HG02852 (cell line): ENCODE results near the gene PATJ.
"Not testable (repeated sequence)": the region's sequence is repeated elsewhere in the genome, so short reads cannot be mapped to it uniquely, and the experiment has no call there.

Experiments
- ATAC-seq: cut with Tn5 transposase; IDR thresholded peaks from one replicate; pipeline ENCODE4 v1.9.1; 2021; ENCODE audit warnings: mild to moderate bottlenecking, moderate library complexity; ENCODE audit not compliant: unreplicated experiment

PATJ gene

DNA sequence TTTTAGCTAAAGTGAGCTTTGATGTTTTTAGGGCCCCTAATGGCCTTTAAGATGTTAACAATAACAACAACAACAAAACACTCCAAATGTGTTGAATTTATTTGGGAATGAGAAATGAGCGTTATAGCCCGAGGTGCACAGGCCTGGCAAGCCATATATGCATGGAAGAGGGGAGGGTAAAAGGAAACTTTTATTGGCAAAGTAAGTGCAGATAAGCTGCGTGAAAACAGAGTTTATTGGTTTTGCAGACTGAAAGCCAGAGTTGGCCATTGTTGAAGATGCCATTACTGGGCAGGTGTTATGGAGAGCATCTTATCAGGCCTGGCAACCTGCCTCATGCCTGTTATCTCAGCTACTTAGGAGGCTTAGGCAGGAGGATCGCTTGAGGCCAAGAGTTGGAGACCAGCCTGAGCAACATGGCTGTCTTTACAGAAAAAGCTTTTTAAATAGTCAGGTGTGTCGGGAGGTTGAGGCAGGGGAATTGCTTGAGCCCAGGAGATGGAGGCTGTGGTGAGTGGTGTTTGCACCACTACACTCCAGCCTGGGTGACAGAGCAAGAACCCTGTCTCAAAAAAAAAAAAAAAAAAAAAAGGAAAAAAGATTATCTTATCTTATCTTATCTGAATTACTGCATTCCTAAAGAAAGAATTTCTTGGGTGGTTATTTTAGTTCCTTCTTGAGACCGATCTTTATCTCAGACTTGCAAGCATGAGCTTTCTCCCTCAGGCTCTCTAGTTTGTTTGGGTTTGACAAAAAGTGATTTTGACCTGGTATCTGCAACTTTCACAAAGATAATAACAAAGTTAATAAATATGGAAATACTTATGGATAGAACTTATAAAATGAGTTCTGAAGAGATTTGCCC is 1.7 kb downstream of the PATJ start:
- ATAC-seq = no peak

DNA sequence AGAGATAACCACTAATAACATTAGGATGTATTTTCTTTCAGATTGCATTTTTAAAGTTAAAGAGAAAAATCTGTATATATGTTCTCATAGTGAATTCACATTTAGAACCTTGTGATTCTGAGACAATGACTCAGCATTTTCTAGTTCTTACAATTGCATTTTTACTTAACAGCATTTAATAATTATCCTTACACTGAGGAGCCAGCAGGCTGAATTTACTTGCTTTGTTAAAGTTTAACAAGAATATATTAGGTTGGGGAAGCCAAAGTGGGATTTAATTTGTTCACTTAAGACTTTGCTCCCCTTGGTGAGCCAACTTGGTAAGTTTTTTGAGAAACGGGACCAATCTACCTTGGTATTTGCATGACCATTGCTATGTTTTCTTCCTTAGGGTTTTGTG is 4.5 kb downstream of the PATJ start:
- no peak for ATAC-seq

DNA sequence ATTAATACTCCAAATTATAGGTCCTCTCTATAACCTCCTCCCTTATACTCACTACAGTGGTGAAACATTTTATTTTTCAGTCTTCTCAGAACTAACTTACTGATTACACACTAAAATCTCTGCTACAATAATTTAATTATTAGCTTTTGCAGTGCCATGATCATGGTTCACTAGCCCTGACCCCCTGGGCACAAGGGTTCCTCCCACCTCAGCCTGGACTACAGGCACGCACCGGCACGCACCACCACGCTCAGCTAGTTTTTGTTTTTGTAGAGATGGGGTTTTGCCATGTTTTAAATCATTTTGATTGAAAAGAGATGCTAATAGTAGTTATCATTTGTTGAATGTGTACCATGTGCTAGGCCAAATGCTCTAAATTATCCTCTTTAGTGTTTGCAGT is 6.3 kb downstream of the PATJ start:
- ATAC-seq = no peak

DNA sequence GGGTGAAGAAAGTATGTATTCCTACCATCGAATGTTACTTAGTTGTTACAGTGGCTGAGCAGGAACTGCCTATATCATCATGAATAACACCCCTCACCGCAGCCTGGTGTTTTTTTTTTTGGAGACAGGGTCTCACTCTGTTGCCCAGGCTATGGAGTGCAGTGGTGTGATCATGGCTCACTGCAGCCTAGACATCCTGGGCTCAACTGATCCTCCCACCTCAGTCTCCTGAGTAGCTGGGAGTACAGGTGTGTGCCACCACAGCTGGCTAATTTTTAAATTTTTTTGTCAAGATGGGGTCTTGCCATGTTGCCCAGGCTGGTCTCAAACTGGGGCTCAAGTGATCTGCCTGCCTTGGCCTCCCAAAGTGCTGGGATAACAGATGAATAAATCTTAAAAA is 7.3 kb downstream of the PATJ start:
- ATAC-seq = no peak

DNA sequence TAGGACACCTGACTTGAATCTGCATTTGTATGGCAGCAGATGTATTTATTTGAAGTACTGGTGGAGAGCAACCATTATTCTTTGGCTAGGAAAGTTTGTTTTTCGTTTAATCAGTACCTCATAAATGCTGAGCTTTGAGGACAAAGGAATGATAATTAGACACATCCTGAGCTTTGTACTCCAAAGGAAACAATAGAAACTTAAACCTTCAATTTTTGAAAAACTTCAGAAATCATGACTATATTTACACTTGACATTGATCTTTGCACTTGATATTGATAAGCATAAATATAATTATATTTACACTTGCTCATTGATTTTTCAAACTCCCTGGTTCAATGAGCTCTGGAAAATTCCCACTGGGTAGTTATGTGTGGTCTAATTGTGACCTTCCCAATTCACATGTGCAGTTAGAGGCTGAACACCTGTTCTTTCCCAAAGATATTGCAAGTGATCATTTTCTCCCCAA is 10.7 kb downstream of the PATJ start:
- no peak for ATAC-seq

DNA sequence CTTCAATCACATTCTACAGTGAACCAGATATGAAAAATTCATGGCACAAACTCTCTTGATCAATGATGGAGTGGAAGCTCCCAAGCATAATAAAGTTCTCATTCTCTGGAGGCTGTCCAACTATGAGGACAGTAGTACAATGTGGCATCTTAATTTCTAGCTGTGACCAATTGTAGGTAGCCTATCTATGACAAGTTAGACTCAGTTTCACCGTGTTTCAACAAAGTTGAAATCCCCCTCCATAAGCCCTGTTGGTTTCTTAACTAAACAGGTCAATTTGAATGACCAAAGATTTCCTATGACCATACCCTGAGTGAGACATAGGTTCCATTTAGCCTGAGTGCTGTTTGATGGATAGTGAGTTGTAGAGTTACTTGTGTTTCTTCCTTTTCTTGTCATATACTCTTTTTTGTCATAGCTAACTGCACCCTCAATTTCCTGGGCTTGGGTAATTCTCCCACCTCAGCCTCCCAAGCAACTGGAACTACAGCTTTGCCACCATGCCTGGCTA is 11.8 kb downstream of the PATJ start:
- ATAC-seq = no peak

DNA sequence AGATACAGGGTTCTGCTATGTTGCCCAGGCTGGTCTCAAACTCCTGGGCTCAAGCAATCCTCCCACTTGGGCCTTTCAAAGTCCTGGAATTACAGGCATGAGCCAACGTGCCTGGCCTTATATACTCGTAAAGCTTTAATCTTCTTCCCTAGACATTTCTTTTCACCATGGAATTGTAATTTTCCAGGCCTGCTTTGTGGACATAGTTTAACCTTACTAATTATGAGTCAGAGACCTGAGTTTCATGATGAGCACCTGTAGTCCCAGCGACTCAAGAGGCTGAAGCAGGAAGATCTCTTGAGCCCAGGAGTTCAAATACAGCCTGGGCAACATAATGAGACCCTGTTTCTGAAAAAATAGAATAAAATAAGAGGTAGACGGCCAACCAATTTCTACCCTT is 12.3 kb downstream of the PATJ start:
- ATAC-seq = no peak

DNA sequence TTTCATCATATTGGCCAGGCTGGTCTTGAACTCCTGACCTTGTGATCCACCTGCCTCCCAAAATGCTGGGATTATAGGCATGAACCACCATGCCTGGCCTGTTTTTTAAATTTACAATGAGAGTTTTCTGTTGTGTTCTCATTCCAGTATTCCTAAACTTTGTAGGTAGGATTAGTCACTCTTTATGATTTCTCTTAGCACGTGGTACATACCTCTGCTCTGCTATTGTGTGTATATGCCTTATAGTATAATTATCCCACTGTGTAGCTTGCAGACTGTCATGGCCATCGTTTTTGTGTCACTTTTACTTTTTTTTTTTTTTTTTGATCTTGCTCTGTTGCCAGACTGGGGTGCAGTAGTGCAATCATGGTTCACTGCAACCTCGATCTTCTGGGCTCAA is 14.5 kb downstream of the PATJ start:
- no peak for ATAC-seq

DNA sequence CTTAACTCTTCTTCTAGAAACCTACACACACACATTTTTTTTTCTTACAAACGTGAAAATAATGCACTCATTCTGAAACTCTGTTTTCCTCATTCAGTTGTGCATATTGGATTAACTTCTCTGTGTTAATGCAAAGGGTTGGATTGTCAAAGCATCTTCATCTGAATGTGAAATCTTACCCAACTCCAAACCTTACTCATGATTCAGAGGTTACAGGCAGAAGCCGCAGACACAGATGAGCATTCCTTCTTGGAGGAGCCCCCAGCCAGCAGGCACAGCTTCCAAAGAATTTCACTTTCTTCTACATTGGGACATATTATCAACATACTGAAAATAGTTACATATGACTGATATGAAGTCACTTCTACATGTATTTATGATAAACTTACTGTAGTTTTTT is 15.7 kb downstream of the PATJ start:
- no peak for ATAC-seq

DNA sequence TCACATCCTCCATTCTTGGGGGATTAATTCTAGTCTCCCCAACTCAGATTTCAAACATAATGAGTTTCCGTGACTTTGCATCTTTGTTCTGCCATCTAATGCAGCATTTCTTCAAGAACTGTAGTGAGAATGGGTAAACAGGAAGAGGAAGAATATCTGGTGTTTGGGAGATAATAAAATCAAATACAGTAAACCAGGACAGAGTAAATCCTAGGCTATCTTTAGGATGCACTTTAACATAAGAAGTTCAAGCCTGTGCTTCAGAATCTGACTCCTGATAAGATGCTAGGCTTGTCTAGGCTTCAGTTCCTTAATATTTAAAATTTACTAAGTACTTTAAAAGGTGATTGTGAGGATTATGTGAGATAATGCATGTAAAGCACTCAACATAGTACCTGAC is 27.9 kb downstream of the PATJ start:
- no peak for ATAC-seq

DNA sequence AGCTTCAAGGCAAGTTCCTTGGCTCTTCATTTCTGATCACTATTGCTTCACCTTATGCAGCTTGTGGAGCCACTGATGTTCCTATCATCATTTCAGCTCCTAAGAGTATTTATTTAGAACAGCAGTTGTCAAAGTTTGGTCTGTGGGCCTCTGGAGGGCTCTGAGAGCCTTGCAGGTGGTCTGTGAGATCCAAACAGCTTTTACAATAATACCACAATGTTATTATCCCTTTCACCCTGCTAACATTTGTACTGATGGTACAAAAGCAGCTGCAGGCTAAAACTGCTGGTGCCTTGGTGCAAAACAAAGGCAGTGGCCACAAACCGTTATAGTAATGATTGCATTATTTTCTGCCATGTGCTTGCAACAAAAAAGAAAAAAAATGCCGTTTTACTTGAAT is 33.8 kb downstream of the PATJ start:
- ATAC-seq = no peak

DNA sequence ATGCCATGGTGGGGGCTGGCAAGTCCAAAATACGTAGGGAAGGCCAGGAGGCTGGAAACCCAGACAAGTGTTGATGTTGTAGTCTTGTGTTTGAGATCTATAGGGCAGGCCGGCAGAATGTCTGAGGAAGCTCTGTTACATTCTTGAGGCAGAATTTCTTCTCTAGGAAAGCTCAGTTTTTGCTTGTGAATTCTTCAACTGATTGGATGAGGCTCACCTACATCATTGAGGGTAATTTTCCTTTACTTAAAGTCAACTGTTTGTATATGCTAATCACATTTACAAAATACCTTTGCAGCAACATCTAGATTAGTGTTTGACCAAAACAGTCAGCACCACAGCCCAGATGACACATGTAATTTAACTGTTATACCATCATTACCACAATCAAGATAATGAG is 37.0 kb downstream of the PATJ start:
- no peak for ATAC-seq

DNA sequence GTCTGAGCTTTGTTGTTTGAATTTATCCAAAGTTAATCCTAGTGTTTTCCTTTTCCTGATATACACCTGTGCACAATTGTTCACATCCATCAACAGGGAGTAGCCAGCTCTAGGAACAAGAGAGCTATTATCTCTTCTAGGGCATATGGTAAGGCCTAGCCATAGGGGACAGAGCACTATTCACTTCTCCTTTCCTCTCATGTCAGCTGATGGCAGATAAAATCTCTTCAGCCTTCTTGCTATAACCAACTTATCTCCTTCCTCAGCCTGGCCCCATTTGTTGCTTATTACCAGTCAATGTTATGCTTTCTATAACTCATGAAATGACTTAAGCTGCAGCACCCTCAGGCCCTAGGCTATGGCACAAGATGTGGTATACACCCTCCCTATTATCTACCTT is 38.9 kb downstream of the PATJ start:
- no peak for ATAC-seq

DNA sequence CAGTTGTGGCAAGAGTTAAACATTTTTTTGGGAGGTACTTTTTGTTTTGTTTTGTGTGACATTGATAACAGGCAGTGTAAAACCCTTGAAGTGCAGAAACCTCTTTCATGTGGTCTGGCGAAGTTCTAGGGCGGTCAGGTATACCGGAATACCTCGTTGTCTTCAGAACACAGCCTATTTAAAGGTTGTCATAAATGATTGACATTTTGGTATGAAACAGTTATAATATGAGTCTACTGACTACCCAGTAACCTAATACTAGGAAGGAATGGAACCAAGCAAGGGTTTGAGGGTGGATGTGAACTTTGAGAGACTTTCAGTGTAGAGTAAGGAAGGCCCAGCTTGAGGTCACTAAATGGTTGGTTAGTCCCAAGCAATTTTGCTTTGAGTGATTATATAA is 40.5 kb downstream of the PATJ start:
- peak; percentile 89 for ATAC-seq

DNA sequence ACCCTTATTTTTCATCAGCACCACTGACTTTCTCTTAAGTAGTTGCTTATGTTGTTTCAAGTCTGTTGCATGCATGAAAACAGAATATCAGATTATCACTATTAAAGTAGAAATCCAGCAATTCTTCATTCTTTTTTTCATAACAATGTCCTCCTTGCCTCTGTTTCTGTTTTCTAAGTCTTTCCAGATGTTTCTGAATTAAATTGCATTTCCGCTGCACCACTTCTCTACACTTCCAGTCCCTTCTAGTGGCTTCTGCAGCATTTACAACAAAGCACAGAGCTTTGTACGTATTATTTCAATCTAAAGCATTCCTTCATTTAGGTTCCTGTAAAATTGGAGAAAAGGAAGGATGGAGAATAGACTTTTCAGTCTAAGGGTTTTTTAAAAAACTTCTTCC is 42.4 kb downstream of the PATJ start:
- ATAC-seq = no peak

DNA sequence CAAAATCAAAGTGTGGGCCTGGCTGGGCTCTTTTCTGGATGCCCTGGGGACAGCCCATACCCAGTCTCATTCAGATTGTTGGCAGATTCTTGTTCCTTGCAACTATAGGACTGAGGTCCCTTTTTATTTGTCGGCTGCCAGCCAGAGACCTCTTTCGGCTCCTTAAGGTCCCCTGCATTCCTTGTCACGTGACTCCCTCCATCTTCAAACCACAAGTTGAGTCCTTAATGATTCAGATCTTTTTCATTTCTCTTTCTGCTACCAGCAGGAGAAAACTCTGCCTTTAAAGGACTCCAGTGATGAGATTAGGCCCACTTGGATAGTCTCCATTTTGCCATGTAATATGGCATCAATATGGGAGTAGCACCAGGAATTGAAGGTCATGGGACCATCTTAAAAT is 48.6 kb downstream of the PATJ start:
- no peak for ATAC-seq

DNA sequence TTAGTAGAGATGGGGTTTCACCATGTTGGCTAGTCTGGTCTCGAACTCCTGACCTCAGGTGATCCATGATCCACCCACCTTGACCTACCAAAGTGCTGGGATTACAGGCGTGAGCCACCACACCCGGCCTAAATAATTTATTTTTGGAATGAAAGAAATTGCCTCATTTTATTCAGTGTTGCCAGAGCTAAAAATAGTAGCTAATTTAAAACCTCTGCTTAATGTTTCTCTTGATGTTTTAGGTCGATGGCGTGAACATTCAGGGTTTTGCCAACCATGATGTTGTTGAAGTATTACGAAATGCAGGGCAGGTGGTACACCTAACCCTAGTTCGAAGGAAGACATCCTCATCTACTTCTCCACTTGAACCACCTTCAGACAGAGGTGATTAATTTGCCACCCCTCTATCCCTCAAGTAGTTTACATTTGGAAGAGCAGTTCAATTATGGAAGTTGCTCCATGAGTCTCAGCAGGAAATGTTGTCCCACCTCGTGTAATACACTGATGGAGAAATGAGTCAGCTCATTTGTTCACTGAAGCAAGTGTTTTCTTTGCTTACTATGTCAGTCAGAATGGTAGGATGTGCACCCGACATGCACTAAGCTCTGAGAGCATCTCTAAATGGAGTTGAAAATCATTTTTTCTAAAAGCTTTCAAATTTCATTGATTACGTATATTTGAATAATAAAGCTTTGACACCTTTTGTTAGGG is 54.9 kb downstream of the PATJ start:
- ATAC-seq = no peak

DNA sequence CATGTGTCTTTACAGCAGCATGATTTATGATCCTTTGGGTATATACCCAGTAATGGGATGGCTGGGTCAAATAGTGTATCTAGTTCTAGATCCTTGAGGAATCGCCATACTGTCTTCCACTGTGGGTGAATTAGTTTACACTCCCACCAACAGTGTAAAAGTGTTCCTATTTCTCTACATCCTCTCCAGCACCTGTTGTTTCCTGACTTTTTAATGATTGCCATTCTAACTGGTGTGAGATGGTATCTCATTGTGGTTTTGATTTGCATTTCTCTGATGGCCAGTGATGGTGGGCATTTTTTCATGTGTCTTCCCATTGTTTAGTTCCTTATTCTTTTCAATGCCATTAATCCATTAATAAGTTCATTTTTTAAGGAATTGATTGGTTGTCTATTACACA is 58.8 kb downstream of the PATJ start:
- ATAC-seq = not testable (repeated sequence)

DNA sequence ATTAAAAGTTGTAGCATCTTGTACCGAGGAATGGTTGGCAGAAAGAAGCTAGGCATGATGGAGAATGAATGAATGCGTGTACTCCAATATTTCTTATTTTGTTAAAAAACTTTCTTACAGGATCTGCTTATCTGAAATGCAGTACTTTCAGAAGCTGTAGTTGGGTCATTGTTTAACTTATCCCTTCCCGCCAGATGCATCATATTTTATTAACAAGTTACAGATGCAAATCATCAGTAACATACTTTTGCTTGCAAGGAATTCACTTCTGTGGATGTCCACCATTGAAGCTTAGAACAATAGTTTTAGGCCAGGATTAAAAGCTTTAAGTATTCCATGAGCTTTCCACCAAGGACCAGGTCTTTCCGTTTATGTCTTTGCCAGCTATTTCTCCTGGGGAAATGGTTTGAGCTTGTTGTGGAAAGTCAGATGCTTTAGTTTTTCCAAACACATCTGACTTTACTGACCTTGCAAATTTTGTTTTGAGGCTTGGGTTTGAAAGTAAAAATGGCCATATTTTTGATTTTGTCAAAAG is 65.4 kb downstream of the PATJ start:
- ATAC-seq = no peak

DNA sequence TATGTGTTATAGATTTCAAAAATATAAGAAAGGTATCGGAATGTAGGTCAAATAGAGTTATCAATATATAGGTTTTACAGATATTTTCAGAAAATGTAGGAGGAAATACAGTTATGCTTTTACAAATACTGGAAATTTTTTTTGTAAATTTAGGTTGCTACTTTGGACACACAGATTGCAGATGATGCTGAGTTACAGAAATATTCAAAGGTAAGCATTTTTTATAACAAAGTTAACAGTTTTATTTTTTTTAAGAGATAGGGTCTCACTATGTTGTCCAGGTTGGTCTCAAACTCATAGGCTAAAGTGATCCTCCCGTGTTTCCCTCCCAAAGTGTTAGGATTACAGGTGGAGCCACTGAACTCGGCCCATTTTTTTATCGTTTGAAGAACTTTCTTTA is 66.0 kb downstream of the PATJ start:
- no peak for ATAC-seq

DNA sequence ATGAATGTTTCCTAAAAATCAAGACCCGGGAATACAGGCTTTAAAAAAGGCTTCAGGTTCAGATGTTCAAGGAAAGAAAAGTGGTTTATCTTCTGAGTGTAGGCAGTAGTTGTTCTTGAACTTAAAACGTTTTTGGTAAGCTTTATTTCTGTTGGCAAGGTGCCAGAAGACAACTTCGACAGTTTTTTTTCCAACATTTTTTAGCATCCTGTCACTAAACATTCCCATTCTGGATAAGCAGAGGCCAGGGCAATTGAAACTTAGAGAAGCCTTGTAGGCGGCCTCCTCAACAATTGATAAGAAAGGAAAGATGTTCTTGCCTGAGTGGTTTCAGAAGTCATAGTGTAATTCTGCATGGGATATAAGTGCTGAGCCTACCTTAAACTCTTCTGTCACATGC is 66.7 kb downstream of the PATJ start:
- no peak for ATAC-seq

DNA sequence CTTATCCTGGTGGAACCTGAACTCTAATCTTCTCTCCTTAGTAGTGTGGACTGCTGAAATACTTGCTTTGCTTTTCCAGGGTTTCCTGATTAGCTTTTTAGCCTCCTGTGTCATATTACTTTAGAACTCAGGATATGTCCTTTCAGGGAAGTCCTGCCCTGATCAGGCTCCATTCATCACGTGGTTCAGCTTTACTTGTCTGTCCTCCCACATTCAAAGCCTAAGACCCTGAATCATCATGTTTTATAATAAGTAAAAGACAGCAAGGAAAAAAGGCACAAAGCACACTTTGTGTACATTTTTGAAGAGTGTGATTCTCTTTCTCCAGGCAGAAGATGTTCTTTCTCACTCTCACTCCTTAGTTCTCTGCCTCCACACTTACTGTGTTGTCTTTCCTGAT is 70.6 kb downstream of the PATJ start:
- no peak for ATAC-seq
